COLO668 (cell line): ENCODE measurements around the gene NLRC4.
"Not testable (repeated sequence)": the region's sequence is repeated elsewhere in the genome, so short reads cannot be mapped to it uniquely, and the experiment has no call there.

Experiments
- DNase-seq: peaks from one replicate; lab custom pipeline; 2025; ENCODE audit not compliant: unreplicated experiment; lab: John Stamatoyannopoulos, UW

NLRC4 gene

DNA sequence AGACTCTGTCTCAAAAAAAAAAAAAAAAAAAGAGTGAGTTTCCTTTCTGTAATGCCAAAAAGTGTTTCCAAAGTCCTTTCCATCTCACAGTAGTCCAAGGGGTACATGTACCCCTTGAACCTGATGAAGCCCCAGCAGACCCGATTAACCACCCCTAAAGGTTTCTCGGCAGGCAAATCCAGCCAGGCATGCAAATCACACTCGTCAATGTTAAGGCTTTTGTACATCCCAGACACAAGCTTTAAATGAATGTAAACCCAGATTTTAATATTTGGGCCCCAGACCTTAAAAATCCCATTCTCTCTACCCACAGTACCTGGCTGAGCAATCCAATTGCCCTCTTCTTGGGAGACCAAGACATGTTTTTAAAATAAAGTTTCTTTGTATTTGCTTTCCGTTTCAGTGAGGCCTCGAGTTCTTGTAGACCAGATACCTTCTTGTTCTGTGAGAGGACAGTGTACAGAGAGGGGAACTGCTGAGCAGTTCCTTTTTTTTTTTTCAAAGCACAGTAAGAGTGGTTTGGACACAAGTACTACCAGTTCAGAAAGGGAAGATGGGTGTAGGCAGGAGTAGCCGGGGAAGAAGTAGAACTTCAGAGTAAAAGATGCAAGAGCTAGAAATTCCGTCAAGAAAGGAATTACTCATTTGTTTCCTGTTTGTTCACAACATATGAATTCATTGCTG, at the start of gene NLRC4:
TSS of gene NLRC4 (minus strand) at position 465 of the 684 bp plus-strand sequence. CDS start 8,111 bp downstream, outside the sequence.
- no peak for DNase-seq

GRCh38 chr2:32310577-32310976, 45.9 kb upstream of the NLRC4 start:
- no peak for DNase-seq

DNA sequence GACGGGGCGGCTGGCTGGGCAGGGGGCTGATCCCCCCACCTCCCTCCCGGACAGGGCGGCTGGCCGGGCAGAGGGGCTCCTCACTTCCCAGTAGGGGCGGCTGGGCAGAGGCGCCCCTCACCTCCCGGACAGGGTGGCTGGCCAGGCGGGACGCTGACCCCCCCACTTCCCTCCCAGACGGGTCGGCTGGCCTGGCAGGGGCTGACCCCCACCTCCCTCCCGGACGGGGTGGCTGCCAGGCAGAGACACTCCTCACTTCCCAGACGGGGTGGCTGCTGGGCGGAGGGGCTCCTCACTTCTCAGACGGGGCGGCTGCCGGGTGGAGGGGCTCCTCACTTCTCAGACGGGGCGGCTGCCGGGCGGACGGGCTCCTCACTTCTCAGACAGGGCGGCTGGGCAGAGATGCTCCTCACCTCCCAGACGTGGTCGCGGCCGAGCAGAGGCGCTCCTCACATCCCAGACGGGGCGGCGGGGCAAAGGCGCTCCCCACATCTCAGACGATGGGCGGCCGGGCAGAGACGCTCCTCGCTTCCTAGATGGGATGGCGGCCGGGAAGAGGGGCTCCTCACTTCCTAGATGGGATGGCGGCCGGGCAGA, 29.4 kb upstream of the NLRC4 start:
- DNase-seq: not testable (repeated sequence)

DNA sequence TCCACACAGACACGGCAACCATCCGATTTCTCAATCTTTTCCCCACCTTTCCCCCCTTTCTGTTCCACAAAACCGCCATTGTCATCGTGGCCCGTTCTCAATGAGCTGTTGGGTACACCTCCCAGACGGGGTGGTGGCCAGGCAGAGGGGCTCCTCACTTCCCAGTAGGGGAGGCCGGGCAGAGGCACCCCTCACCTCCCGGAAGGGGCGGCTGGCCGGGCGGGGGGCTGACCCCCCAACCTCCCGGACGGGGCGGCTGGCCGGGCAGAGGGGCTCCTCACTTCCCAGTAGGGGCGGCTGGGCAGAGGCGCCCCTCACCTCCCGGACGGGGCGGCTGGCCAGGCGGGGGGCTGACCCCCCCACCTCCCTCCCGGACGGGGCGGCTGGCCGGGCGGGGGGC, 28.8 kb upstream of the NLRC4 start:
- not testable (repeated sequence) for DNase-seq

DNA sequence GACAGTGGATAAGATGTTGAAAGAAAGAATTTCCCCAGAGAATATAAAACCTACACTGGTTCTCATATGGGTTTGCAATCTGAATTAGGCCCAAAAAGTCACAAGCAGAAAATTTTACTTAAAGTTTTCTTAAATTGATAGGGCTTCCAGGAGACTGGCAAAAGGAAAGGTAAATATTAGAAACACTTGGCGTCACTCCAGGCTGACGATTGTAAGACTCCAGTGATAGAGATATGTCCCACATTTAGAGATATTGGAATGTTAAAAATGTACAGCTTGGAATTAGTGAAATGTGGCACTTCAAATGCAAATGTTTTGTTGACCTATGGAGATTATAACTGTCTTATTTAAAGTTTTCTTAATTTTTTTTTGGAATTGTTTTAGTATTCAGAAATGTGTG, 27.1 kb upstream of the NLRC4 start:
- no peak for DNase-seq

- DNase-seq: no peak
These were observed 25.3 kb upstream of the NLRC4 start for GRCh38 chr2:32290000-32290339.

GRCh38 chr2:32289165-32289999, 24.7 kb upstream of the NLRC4 start:
- no peak for DNase-seq

- no peak for DNase-seq
These were observed 19.6 kb upstream of the NLRC4 start for GRCh38 chr2:32284321-32284720.

- no peak for DNase-seq
These were observed 13.8 kb upstream of the NLRC4 start for GRCh38 chr2:32278478-32278853.

- DNase-seq: peak; percentile 71
These were observed 13.2 kb upstream of the NLRC4 start, which contains the start of gene YIPF4 for GRCh38 chr2:32277674-32278477. Gene YIPF4 (plus strand): TSS chr2:32277904. CDS start chr2:32278156, 252 bp downstream.

DNA sequence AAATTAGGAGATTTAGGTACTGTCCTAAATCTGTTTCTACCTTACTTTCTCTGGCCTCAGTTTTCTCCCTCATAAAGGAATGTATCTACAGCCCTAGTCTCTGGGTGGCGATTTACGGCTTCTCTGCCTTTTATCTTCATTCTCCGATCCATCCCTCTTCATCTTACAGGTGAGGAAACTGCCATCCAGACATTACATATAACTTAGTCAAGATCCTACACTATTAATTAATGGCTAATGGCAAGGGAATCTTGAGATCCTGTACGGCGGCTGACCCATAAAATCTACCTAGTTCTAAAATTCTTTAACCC, 12.6 kb upstream of the NLRC4 start:
- no peak for DNase-seq

- DNase-seq: not testable (repeated sequence)
These were observed 11.1 kb upstream of the NLRC4 start for GRCh38 chr2:32275790-32276189.

- no peak for DNase-seq
These were observed 9.6 kb upstream of the NLRC4 start for GRCh38 chr2:32274289-32274688.

DNA sequence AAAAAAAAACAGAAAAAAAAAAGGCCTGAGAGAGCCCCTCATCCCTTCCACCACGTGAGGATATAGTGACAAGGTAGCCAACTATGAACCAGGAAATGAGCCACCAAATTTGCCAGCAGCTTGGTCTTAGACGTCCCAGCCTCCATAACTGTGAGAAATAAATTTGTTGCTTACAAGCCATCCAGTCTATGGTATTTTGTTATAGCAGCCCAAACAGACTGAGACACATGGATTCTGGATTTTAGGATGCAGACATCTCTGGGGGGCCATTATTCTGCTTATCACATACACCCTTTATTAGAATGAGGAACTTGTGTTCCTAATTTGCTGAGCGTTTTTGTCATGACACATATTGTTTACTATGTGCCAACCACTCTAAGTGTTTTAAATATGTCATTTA, 7.6 kb upstream of the NLRC4 start:
- no peak for DNase-seq

GRCh38 chr2:32271063-32271462, 6.4 kb upstream of the NLRC4 start:
- no peak for DNase-seq

GRCh38 chr2:32262105-32262504, 2.6 kb downstream of the NLRC4 start:
- DNase-seq: no peak

GRCh38 chr2:32260376-32260775, 4.3 kb downstream of the NLRC4 start:
- DNase-seq: no peak

GRCh38 chr2:32258242-32258641, 6.4 kb downstream of the NLRC4 start:
- DNase-seq: no peak

GRCh38 chr2:32250290-32250689, 14.4 kb downstream of the NLRC4 start:
- no peak for DNase-seq

GRCh38 chr2:32249731-32250236, 14.9 kb downstream of the NLRC4 start:
- no peak for DNase-seq

GRCh38 chr2:32248299-32248698, 16.4 kb downstream of the NLRC4 start:
- no peak for DNase-seq
